H1 (cell line): ENCODE measurements around the gene ZNF805. TPM values are rescaled to one million over a fixed set of nuclear protein-coding genes. Genes with fewer than 3 reads are reported as not detected.

ENCODE experiments used
- EGR1 ChIP-seq: IDR thresholded peaks from 2 replicates; pipeline ENCODE4 v1.6.1; 2011; ENCODE audit warnings: low read depth, low read length, borderline replicate concordance
- EP300 ChIP-seq, 2 experiments: IDR thresholded peaks; 1 replicate in 1 of 2; 2 replicates in 1 of 2; pipeline ENCODE4 v1.6.1; 2011 to 2012; ENCODE audit warnings: low read depth in 2 of 2, low read length in 2 of 2, mild to moderate bottlenecking in 2 of 2, borderline replicate concordance in 1 of 2, inconsistent platforms in 1 of 2, moderate library complexity in 1 of 2
- JUN ChIP-seq: IDR thresholded peaks from 2 replicates; pipeline ENCODE4 v1.6.1; 2011; ENCODE audit warnings: low read depth, mild to moderate bottlenecking, improper control_type of control experiment, low read length
- MAX ChIP-seq: IDR thresholded peaks from 2 replicates; pipeline ENCODE4 v1.6.1; 2012; ENCODE audit warnings: inconsistent platforms
- NRF1 ChIP-seq: IDR thresholded peaks from 2 replicates; pipeline ENCODE4 v1.6.1; 2011; ENCODE audit warnings: mild to moderate bottlenecking, low read depth, low read length, improper control_type of control experiment
- TCF12 ChIP-seq: IDR thresholded peaks from 2 replicates; pipeline ENCODE4 v1.6.1; 2011; ENCODE audit warnings: low read depth, mild to moderate bottlenecking, low read length
- YY1 ChIP-seq: IDR thresholded peaks from 2 replicates; pipeline ENCODE4 v1.6.1; 2011; ENCODE audit warnings: low read depth, mild to moderate bottlenecking, low read length
- polyA plus RNA-seq, 7 experiments: library from polyadenylated mRNA; depleted of rRNA in 3 of 7; stranded (reverse) in 5 of 7; unstranded in 2 of 7; fragments of >200 nt in 5 of 7; fragments of 200-250 nt in 2 of 7; gene quantifications; 1 replicate in 5 of 7; 2 replicates in 1 of 7; 4 replicates in 1 of 7; pipeline versions ENCODE4 v1.2.1 to v1.2.3, GENCODE V29; 2011 to 2013; ENCODE audit warnings: missing spikeins in 2 of 7, mixed read lengths in 2 of 7
- total RNA-seq: library from RNA; stranded (reverse); fragmentation: NEBNext Ultra II Directional; extraction: Animal tissue kit (Norgen Biotek cat#: 25700); gene quantifications from 2 replicates; pipeline ENCODE4 v1.2.1, GENCODE V29; 2021

ZNF805 gene
- total and polyA plus RNA-seq, 2 of the 8 experiments (the other 6 are each of a cell fraction or from before 2014, with no cell fraction given) = 2.3 to 14.8 TPM

GRCh38 chr19:57192077-57192420 is 48.4 kb upstream of the ZNF805 start (continued):
- TF ChIP-seq TCF12 = no peak
- no peak for TF ChIP-seq NRF1
- no peak for TF ChIP-seq EGR1
- TF ChIP-seq MAX = no peak
- TF ChIP-seq JUN = no peak
- no peak for TF ChIP-seq YY1
- no peak for TF ChIP-seq EP300 (IDR thresholded peaks at IDR 0.05; ENCODE audit: borderline replicate concordance in 1 of 2, low read depth in 2 of 2, low read length in 2 of 2)
